GM04503 (cell line): ENCODE results near the gene LRRD1.
"Not testable (repeated sequence)": the region's sequence is repeated elsewhere in the genome, so short reads cannot be mapped to it uniquely, and the experiment has no call there.

Experiments
- DNase-seq: peaks from one replicate; pipeline ENCODE4 v3.0.0-alpha.2; 2012; ENCODE audit warnings: low read depth

Gene LRRD1

DNA sequence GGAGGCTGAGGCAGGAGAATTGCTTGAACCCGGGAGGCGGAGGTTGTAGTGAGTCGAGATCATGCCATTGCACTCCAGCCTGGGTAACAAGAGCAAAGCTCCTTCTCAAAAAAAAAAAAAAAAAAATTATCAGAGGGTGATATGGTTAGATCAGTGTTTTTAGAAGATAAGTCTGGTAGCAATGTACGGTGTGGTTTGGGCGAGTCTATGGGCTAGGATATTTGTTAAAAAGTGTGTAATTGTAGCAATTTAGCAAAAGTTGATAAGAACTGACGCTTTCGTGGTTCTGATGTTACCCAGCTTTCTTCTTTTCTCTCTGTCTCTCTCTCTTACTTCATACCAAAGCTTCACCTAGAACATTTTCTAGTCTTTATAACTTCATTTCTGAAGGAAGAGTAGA is 37.8 kb downstream of the LRRD1 start:
- DNase-seq, result no peak

DNA sequence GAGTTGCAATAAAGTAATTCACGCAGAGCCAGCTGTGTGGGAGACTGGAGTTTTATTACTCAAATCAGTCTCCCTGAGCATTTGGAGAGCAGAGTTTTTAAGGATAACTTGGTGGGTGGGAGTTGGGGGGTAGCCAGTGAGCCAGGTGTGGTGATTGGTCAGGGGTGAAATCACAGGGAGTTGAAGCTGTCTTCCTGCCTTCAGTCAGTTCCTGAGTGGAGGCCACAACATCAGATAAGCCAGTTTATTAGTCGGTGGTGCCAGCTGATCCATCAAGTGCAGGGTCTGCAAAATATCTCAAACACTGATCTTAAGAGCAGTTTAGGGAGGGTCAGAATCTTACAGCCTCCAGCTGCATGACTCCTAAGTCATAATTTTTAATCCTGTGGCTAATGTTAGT is 41.4 kb downstream of the LRRD1 start:
- DNase-seq, result no peak

DNA sequence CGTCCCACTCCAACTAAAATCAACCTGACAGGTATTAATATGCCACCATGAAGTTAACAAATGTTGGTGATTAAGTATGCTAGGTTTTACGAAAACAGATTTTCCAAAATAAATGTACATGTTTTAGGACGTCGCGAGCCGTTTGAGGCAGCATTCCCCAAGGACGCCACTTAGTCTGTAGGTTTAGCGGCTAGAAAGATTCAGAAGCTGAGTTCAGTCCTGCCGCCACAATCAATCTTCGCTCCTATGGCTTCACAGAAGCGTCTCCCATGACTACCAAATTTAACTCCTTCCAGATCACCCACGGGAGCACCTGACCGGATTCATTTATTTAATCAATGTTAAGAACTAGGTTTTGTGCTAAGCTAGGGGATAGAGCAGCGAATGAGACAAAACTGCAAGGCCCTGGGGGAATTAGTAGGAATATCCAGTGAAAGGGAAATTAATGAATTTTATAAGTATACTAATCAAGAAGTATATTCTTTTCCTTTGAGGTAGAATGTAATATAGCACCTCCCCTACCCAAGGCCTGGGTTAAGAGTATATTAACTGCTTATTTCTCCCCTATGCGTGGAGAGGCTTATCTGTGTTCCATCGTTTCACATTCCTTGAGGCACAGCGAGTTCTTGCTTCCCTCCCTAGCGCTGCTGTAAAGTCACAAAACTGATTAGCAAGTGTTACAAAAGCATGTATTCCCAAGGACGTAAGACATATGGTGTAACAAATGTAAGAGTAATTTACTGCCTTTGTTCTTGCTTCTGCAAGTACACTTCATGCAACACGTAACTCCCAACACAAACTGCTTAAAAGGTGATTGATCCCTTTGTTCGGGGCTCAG is 43.7 kb downstream of the LRRD1 start:
- DNase-seq, result no peak

DNA sequence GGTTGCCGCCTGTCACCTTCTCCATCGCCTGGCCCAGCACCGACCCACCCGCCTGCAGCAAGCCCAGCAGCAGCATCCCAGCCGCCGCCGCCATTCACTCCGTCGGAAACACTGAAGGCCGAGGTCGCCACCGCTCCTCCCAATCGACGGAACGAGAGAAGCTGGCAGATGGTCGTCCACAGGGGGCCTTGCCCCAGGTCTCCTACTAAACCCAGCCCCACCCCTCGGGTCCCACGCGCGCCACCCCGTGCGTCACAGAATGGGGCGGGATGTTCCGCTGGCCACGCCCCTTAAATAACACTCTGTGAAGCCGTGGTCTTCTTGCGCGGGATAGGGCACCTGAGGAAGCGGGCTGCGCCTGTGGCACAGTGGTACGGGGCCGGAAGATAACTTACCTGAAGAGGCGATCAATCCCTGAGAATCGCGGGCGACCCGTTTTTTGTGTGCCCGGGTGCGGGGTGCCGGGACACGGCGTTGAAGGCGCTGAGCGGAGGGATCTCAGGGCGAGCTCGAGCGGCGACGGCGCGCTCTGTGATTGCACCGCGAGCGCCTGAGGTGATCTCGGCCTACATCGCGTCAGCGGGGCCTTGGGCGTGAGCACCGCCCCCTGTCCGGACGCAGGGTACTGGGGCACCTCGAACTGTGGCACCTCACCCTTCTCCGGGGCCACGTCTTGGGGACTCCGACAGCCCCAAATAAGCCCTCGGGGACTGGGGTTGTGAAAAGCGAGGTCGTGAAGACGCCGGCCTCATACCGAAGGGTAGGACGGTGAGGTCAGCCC is 44.5 kb downstream of the LRRD1 start, which contains the start of gene CYP51A1:
Gene CYP51A1, minus strand, starts transcription at position 207 of the 781 bp plus-strand sequence. Its CDS starts 113 bp downstream, at position 94.
- DNase-seq, result peak; percentile 74

DNA sequence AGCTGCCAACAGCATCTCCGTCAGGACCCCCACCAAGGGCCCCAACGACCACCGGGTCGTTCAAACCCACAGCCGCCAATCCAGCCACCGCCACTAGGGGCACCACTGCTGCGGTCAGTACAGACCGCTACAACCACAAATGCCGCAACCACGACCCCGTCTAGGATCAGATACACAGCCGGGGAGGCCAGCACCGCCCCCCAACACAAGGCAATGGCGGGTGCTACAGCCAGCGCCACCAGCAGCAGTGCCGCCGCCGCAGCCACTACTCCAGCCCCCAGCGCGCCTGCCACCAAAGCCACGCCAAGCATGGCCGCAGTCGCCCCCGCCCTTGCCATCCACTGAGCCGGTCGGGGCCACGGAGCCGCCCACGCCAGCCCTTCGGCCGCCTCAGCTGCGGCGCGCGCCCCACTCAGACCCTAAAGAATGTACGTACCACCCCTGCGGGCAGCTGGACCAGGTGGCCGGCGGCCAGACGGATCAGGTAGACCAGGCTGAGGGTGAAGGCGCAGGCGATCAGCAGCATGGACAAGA is 45.1 kb downstream of the LRRD1 start:
- no peak for DNase-seq

DNA sequence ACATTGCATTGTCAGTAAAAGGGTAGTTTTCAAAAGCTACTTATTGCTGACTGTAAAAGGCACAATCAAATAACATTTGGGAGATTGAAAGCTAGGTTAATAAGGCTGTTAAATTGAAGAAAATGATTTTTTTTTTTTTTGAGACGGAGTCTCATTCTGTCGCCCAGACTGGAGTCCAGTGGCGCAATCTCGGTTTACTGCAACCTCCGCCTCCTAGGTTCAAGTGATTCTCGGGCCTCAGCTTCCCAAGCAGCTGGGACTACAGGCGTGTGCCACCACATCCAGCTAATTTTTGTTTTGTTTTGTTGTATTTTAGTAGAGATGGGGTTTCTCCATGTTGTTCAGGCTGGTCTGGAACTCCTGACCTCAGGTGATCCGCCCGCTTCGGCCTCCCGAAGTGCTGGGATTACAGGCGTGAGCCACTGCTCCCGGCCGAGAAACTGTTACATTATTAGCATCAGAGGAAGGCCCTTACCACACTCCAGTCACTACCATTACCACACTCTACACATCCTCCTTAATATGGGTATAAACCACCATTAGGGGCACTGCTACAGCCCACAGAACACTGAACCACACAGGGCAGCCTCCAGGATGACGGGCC is 45.7 kb downstream of the LRRD1 start:
- no peak for DNase-seq

DNA sequence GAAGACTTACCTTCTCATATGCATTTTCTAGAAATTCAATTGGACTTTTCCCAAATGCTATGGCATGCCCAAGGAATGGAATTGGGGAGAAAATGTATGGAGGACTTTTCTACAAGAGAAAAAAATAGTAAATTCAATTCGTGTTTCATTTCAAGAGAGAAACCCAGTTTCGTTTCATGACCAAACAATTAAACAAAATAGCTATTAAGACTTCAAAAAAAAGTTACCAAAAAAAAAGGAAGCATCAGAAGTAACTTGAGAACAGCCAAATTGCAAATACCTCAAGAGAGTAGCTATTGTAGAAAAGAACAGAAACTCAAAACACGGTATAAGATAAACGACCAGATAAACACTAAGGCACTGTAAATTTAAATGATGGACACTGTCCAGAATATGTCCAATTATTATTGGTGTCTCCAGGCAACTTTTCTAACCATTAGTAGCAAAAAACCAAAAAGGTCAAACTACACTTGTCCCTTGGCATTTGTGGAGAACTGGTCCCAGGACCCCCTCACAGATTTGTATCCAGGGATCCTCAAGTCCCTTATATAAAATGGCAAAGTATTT is 47.1 kb downstream of the LRRD1 start:
- no peak for DNase-seq

DNA sequence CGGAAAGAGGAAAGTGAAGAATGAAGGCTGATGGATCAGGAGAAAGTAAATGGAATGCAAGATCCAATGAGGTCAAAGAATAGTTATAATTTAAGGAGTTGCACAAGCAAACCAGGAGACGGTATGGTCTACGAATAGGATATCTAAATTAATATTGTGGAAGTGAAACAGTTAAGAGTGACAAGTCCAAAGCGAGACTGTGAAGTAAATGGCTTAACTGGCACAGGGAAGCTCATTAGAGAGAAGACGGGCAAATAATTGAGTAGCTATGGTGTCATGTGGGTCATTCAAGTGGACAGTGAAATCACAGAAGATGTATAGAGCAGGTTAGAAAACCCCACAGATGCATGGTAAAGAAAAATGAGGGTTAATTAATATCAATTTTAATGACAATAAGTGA is 47.8 kb downstream of the LRRD1 start:
- DNase-seq, result no peak

DNA sequence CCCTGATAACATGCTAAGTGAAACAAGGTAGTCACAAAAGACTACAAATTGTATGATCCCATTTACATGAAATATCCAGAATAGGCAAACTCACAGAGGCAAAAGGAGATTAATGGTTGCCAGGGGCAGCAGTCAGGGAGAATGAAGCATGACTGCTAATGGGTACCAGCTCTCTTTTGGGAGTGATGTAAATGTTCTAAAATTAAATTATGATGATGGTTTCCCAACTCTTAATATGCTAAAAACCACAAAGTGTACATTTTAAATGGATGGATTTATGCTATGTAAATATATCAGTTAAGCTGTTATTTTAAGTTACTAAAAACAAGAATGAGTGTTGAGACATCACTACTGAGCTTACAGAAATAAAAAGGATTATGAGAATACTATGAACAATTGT is 57.3 kb downstream of the LRRD1 start:
- no peak for DNase-seq

DNA sequence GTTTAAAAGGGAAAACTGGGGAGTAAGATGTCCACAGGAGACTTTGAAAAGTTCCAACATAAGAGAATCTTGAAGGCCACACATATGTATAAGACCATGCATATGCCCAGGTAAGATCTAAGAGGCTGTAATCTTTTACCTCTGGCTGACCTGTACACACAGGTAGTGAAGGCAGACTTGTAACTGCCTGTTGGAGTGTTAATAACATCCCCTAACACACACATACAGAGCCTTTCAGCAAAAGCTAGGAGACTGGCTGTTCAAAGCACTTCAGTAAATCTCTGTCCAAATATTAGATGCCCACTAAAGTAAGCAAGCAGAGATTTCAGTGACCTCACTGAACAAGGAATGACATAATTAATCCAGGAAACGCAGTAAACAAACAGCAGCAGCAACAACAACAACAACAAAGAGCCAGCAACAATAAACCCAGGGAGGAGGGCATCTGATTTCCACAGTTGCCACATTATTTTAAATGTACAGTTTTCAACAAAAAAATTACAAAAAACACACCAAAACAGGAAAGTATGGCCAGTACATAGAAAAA is 59.7 kb downstream of the LRRD1 start:
- no peak for DNase-seq

DNA sequence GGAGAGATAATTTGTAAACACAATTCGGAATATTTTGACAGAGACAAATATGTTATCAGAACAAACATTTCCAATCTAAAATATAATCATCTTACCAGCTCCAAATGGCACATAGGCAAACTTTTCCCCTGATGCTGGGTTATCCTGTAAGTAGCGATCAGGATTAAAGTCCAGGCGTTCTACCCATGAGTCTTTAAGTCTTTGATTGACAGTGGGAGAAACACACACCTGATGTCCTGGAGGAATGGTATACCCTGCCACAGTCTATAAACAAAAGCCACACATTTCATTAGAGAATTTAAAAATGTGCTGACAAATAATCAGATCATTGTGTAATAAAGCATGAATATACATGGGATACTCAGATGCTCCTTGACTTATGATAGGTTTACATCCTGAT is 62.0 kb downstream of the LRRD1 start:
- no peak for DNase-seq

DNA sequence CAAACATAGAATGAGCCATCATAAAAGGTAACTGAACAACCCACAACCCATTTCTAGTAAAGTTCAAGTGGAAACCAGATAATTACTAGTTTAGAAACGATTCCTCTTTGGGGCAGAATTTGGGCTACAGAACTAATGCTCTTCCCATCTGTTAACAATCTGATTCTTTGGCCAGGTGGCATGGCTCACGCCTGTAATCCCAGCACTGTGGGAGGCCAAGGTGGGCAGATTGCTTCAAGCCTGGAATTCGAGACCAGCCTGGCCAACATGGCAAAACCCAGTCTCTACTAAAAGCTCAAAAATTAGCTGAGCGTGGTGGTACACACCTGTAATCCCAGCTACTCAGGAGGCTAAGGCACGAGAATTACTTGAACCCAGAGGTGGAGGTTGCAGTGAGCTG is 63.1 kb downstream of the LRRD1 start:
- no peak for DNase-seq

DNA sequence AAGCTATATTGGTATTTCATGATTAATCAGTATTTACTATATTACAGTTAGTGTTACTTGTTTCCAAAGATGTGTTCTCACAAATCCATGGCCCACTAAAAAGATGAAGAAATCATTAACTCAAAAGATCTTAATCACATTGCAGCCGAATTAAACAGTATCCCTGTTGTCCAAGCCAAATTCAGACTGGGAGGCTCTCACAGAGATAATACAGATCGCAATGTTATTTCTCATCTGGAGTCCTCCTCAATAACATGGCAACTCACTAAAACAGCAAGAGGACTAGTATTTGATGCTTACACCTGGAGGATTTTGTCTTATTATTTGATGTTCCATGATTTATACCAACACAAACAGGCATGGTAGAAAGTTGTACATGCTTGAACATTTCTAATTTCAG is 68.1 kb downstream of the LRRD1 start:
- DNase-seq, result no peak

DNA sequence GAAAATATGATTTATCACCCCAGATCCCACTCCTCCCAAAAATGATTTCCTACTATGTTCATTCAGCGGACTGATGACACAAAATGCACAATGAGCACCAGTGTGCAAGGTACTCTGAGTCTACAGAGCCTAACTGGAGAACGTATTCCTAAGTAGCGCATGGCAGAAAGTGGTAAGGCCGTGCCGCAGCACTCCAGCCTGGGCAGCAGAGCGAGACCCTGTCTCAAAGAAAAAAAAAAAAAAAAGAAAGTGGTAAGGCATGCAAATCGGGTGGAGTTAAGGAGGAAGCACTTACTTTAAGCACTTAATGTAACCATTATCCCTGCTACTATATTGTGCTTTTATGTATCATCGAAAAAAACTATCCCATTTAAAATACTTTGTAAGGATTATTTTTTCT is 70.1 kb downstream of the LRRD1 start:
- DNase-seq, result no peak

DNA sequence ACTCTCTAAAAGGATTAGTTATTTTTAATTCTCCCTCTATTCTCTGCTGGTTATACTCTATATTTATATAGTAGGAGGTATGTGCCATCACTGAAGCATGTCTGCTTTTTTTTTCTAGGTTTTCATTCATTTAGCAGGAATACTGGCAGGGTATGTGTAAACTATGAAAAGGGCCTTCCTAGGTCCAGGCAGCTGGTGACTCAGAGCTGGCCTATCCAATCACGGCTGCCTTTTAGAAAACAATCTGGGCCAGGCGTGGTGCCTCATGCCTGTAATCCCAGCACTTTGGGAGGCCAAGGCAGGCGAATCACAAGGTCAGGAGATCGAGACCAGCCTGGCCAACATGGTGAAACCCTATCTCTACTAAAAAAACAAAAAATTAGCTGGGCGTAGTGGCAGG is 76.1 kb downstream of the LRRD1 start:
- not testable (repeated sequence) for DNase-seq

DNA sequence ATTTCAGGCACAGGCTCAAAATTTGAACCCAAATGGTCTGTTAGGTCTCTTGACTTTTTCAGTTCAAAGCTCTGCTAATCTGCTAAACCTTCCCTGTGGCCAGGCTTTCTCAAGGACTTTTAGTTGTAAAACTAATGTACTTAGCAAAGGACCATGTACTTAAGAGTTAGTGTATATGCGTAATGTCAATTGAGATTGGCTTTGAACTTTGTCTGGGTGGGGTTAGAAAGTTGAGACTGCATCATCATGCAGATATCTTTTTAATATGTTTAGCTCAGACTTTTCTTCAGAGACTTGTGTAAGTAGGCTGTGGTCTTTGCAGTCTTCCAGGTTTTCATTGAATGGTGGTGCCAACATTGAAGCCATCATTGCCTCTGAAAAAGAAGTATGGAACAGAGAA is 78.4 kb downstream of the LRRD1 start:
- no peak for DNase-seq

DNA sequence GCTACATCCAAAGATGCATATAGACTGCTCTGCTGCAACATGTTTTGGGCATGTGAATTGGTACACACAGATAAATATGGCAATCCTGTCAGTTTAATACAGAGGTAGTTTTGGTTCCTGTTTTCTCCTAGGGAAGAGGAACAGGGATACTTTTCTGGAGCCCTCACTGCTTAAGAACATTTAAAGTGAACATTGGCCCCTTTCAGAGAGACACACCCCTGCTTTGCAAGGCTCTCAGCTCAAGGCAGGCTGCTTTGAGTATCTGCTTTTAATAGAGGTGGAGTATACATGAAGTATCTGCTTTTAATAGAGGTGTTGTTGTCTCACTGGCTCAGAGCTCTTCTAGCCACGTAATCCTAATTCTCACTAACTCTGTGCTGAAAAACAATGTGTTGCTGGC is 83.6 kb downstream of the LRRD1 start:
- DNase-seq, result no peak
